ENCODE results near the gene SLC39A9. TPM values are rescaled to one million over a fixed set of nuclear protein-coding genes. Genes with fewer than 3 reads are reported as not detected.

SLC39A9 gene
- total and polyA plus RNA-seq, 2 experiments from 2014 or later, result 32.9 to 90.9 TPM

DNA sequence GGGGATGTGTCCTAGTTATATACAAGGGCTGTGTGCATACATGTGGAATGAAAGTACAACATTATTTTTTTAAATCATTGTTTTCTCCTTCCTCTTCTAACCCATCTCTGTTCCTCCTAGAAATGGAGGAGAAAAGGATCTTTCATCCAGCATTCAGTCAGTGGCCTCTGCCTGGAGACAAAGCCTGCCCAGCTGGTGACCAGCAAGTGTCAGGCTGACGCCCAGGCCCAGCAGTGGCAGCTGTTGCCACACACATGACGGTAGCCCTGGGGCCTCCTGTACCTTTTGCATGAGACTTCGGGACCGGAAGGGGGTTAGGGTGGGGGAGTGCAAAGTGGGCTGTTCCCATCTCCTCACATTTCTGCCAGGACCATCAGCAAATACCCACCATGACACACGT is 46.6 kb upstream of the SLC39A9 start:
- TF ChIP-seq EZH2 (IDR thresholded peaks at IDR 0.05; ENCODE audit: insufficient read depth, poor library complexity, severe bottlenecking), result no peak
- TF ChIP-seq EZH2phosphoT487 (IDR thresholded peaks at IDR 0.05; ENCODE audit: insufficient read depth, low read depth), result no peak
- 0 out of 2 replicates have a peak, but pooled peaks cover 4% of the 10 kb centered on the region for H3F3A ChIP-seq (ENCODE audit: insufficient read depth)
- H3K9me3 ChIP-seq (ENCODE audit: low read depth), result no peaks in the 10 kb centered on the region
- H3K4me2 ChIP-seq (ENCODE audit: unreplicated experiment), result no peak overlapping the region
- no peak overlapping the region for H2AFZ ChIP-seq
- H3K79me2 ChIP-seq (ENCODE audit: insufficient read depth), result no peaks in the 10 kb centered on the region
- no peak overlapping the region for H3K9ac ChIP-seq
- H3K9me2 ChIP-seq (ENCODE audit: insufficient read depth), result no peaks in the 10 kb centered on the region
- no peak overlapping the region for H3K4me3 ChIP-seq
- H3K27ac ChIP-seq, result no peak overlapping the region
- no peaks in the 10 kb centered on the region for H3K27me3 ChIP-seq (replicated peaks; ENCODE audit: insufficient read depth)
- peaks cover 12% of the 10 kb centered on the region for H3K4me1 ChIP-seq (ENCODE audit: insufficient read depth)
- WGBS, 2 experiments (ENCODE audit: low coverage in 1 of 2, low lambda C conversion rate in 2 of 2, missing lambda C conversion rate in 2 of 2), result 63 to 68% methylated on average over 5 of the region's 5 CpGs
- no peak for DNase-seq
- no peaks in the 10 kb centered on the region for H3K36me3 ChIP-seq (ENCODE audit: low read depth)
- in situ Hi-C loops (cut with MboI), result no loop called here
- H4K20me1 ChIP-seq (ENCODE audit: insufficient read depth), result no peaks in the 10 kb centered on the region

DNA sequence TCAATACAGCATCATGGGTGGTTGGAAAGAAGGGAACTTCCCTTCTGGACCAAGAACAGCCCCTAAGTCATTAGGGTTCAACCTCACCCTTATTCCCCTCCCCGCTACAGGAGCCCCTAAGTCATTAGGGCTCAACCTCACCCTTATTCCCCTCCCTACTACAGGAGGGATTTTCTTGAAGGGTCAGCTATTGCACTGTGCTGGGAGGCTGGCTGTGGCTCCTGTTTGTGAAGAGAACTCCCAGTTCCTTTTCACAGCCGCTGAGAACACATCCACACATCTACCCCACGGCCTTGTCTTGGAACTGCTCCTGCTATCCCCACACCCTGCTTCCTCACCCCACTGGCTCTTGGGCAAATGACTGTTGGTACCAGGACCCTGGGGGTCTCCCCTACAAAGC is 45.3 kb upstream of the SLC39A9 start:
- H3K4me1 ChIP-seq (ENCODE audit: insufficient read depth), result peaks cover 12% of the 10 kb centered on the region
- no peak overlapping the region for H2AFZ ChIP-seq
- WGBS, 2 experiments (ENCODE audit: low coverage in 1 of 2, low lambda C conversion rate in 2 of 2, missing lambda C conversion rate in 2 of 2), result 72 to 78% methylated on average over 3 of the region's 3 CpGs
- no peaks in the 10 kb centered on the region for H3K36me3 ChIP-seq (ENCODE audit: low read depth)
- no peak for DNase-seq
- no peak overlapping the region for H3K9ac ChIP-seq
- no peaks in the 10 kb centered on the region for H3K9me3 ChIP-seq (ENCODE audit: low read depth)
- in situ Hi-C loops (cut with MboI), result no loop called here
- H3K27me3 ChIP-seq (replicated peaks; ENCODE audit: insufficient read depth), result no peaks in the 10 kb centered on the region
- 0 out of 2 replicates have a peak, but pooled peaks cover 4% of the 10 kb centered on the region for H3F3A ChIP-seq (ENCODE audit: insufficient read depth)
- no peaks in the 10 kb centered on the region for H4K20me1 ChIP-seq (ENCODE audit: insufficient read depth)
- no peaks in the 10 kb centered on the region for H3K79me2 ChIP-seq (ENCODE audit: insufficient read depth)
- no peak overlapping the region for H3K4me3 ChIP-seq
- no peaks in the 10 kb centered on the region for H3K9me2 ChIP-seq (ENCODE audit: insufficient read depth)
- TF ChIP-seq EZH2phosphoT487 (IDR thresholded peaks at IDR 0.05; ENCODE audit: insufficient read depth, low read depth) (no peak), EZH2 (IDR thresholded peaks at IDR 0.05; ENCODE audit: insufficient read depth, poor library complexity, severe bottlenecking) (no peak)
- H3K4me2 ChIP-seq (ENCODE audit: unreplicated experiment), result no peak overlapping the region
- no peak overlapping the region for H3K27ac ChIP-seq

DNA sequence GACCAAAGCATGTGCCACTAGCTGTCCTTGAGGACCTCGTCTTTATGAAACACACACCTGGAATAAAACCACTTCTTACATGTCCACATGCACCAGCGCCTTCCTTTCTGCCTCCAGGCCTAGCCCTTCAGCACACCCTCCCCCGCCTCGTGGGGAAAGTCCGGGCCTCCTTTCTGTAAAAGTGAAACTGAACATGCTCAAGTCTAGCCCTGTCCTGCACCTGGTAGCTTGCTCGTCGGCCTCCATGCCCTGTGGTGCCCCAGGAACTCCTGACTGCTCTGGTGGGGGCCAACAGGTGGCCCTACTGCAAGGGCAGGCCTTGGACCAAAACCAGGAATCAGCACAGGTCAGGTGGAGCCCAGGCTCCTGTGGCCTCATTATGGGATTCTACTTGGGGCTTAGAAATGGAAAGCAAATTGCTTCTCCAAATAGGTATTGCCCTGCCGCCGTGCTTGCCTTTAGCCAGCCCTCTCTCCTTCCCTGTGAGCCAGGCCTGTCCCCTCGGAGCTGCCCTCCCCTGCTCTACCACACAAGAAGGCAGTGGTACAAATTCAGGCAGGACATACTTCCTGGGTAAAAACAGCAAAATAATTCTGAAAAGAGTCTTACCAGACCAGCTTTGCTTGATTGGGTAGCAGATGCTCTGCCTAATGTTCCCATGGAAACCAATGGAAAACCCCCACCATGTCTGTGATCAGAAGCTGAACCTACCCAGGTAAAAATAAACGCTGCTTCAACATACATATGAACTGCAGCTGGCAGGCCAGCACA is 43.9 kb upstream of the SLC39A9 start:
- no peak overlapping the region for H3K4me3 ChIP-seq
- 68 to 72% methylated on average over 11 of the region's 11 CpGs for WGBS, 2 experiments (ENCODE audit: low coverage in 1 of 2, low lambda C conversion rate in 2 of 2, missing lambda C conversion rate in 2 of 2)
- no peak overlapping the region for H3K4me2 ChIP-seq (ENCODE audit: unreplicated experiment)
- H3K79me2 ChIP-seq (ENCODE audit: insufficient read depth), result no peaks in the 10 kb centered on the region
- no peak for TF ChIP-seq EZH2phosphoT487 (IDR thresholded peaks at IDR 0.05; ENCODE audit: insufficient read depth, low read depth)
- no peak for TF ChIP-seq EZH2 (IDR thresholded peaks at IDR 0.05; ENCODE audit: insufficient read depth, poor library complexity, severe bottlenecking)
- H2AFZ ChIP-seq, result no peak overlapping the region
- 0 out of 2 replicates have a peak, but pooled peaks cover 4% of the 10 kb centered on the region for H3F3A ChIP-seq (ENCODE audit: insufficient read depth)
- no peaks in the 10 kb centered on the region for H3K9me3 ChIP-seq (ENCODE audit: low read depth)
- H3K9ac ChIP-seq, result no peak overlapping the region
- in situ Hi-C loops (cut with MboI), result no loop called here
- no peaks in the 10 kb centered on the region for H3K9me2 ChIP-seq (ENCODE audit: insufficient read depth)
- no peaks in the 10 kb centered on the region for H4K20me1 ChIP-seq (ENCODE audit: insufficient read depth)
- no peaks in the 10 kb centered on the region for H3K36me3 ChIP-seq (ENCODE audit: low read depth)
- H3K4me1 ChIP-seq (ENCODE audit: insufficient read depth), result peaks cover 12% of the 10 kb centered on the region
- no peak for DNase-seq
- H3K27me3 ChIP-seq (replicated peaks; ENCODE audit: insufficient read depth), result no peaks in the 10 kb centered on the region
- no peak overlapping the region for H3K27ac ChIP-seq

DNA sequence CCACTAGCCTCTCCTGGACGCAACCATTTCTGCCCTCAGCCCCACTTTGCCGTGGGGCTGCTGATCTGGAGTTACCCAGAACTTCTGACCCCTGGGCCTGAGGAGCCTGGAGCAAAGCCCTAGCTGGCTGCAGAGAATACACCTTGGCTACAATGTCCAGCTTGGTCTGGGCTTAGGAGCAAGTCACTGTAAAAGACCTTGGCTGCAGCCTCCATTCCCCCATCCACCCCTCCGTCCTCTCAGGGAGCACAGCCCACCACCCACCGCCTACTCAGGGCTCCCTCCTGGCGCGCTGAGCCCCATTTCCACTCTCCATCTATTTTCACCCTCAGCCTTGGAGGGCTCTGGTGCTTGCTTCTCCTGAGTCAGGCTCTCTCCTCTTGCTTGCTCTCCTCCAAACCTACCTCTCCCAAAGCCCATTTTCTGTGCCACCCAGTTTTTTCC is 43.3 kb upstream of the SLC39A9 start:
- Histone ChIP-seq H4K20me1 (ENCODE audit: insufficient read depth) (no peaks in the 10 kb centered on the region), H3F3A (ENCODE audit: insufficient read depth) (0 out of 2 replicates have a peak, but pooled peaks cover 4% of the 10 kb centered on the region), H3K4me3 (no peak overlapping the region), H3K9me3 (ENCODE audit: low read depth) (no peaks in the 10 kb centered on the region), H3K9me2 (ENCODE audit: insufficient read depth) (no peaks in the 10 kb centered on the region), H3K79me2 (ENCODE audit: insufficient read depth) (no peaks in the 10 kb centered on the region), H3K4me1 (ENCODE audit: insufficient read depth) (peaks cover 12% of the 10 kb centered on the region), H3K27me3 (replicated peaks; ENCODE audit: insufficient read depth) (no peaks in the 10 kb centered on the region), H3K9ac (peak overlapping the region; percentile 48), H2AFZ (peak overlapping the region; percentile 66), H3K4me2 (ENCODE audit: unreplicated experiment) (peak overlapping the region; percentile 55), H3K27ac (peak overlapping the region; percentile 57), H3K36me3 (ENCODE audit: low read depth) (no peaks in the 10 kb centered on the region)
- 63 to 68% methylated on average over 2 to 6 of the region's 6 CpGs for WGBS, 2 experiments (ENCODE audit: low coverage in 1 of 2, low lambda C conversion rate in 2 of 2, missing lambda C conversion rate in 2 of 2)
- in situ Hi-C loops (cut with MboI), result no loop called here
- DNase-seq, result no peak
- TF ChIP-seq EZH2 (IDR thresholded peaks at IDR 0.05; ENCODE audit: insufficient read depth, poor library complexity, severe bottlenecking) (no peak), EZH2phosphoT487 (IDR thresholded peaks at IDR 0.05; ENCODE audit: insufficient read depth, low read depth) (no peak)
